MCF 10A (cell line): ENCODE results near the gene NAP1L4. TPM values are rescaled to one million over a fixed set of nuclear protein-coding genes. Genes with fewer than 3 reads are reported as not detected.

ENCODE experiments used
- BruUV-seq: library from RNA; stranded (reverse); fragments of 400-500 nt; replicated peaks from 2 replicates; lab custom pipeline; 2021; lab: Mats Ljungman, UMichigan
- CTCF ChIA-PET: fragments of 300-600 bp; sonication (Branson Sonifier 250); formaldehyde crosslinking; extraction: SDS; loops from one replicate; lab custom pipeline; 2021; ENCODE audit warnings: antibody characterized with exemption, inconsistent platforms; lab: Yijun Ruan, JAX
- POLR2A ChIA-PET: fragments of 300-600, 350-650 bp; sonication (Branson Sonifier 250); formaldehyde crosslinking; extraction: SDS; loops from one replicate; lab custom pipeline; 2020; ENCODE audit warnings: antibody characterized with exemption, inconsistent platforms; lab: Yijun Ruan, JAX
- DNase-seq: peaks from one replicate; pipeline ENCODE4 v3.0.0-alpha.2; 2018; ENCODE audit not compliant: unreplicated experiment
- H3K27ac Mint-ChIP-seq: one replicate; pipeline ENCODE4 v1.8.0; 2022; ENCODE audit warnings: mild to moderate bottlenecking, low read depth, mixed read lengths; ENCODE audit not compliant: unreplicated experiment
- H3K27me3 Mint-ChIP-seq: one replicate; pipeline ENCODE4 v1.8.0; 2022; ENCODE audit warnings: mixed read lengths; ENCODE audit not compliant: insufficient read depth, unreplicated experiment
- H3K36me3 Mint-ChIP-seq: one replicate; pipeline ENCODE4 v1.8.0; 2022; ENCODE audit warnings: mild to moderate bottlenecking, moderate library complexity, mixed read lengths; ENCODE audit not compliant: insufficient read depth, unreplicated experiment
- H3K4me1 Mint-ChIP-seq: one replicate; pipeline ENCODE4 v1.8.0; 2022; ENCODE audit warnings: mixed read lengths; ENCODE audit not compliant: insufficient read depth, unreplicated experiment
- H3K4me3 Mint-ChIP-seq: one replicate; pipeline ENCODE4 v1.8.0; 2022; ENCODE audit warnings: mild to moderate bottlenecking, moderate library complexity, mixed read lengths; ENCODE audit not compliant: unreplicated experiment
- H3K9me3 Mint-ChIP-seq: one replicate; pipeline ENCODE4 v1.8.0; 2022; ENCODE audit warnings: mixed read lengths; ENCODE audit not compliant: unreplicated experiment
- intact Hi-C: fragments of 100-400 bp; cut with micrococcal nuclease; formaldehyde crosslinking; loops from 2 replicates; pipeline ENCODE4 v1.14.1; 2022
- total RNA-seq: library from RNA; stranded (reverse); gene quantifications from 2 replicates; pipeline ENCODE4 v1.2.3, GENCODE V29; 2022
- TF ChIP-seq, protein P1 (sequence below): fragments of 200-600 bp; IDR thresholded peaks from one replicate; pipeline ENCODE4 v1.8.0; 2022; ENCODE audit warnings: antibody characterized with exemption, mild to moderate bottlenecking; ENCODE audit not compliant: unreplicated experiment

Gene NAP1L4
- total RNA-seq, 1 experiment from 2014 or later: 103 TPM

- H3K36me3 Mint-ChIP-seq: peaks cover 16% of the 10 kb centered on the region
- no peaks in the 10 kb centered on the region for H3K9me3 Mint-ChIP-seq
- H3K4me3 Mint-ChIP-seq: no peak overlapping the region
- POLR2A ChIA-PET: interaction anchor here (1.0 kb wide), 1 partner anchor 8 kb away, joined by 3 read pairs; no protein-coding TSS in a partner anchor
- BruUV-seq: no TSS peak
- peaks cover 10% of the 10 kb centered on the region for H3K4me1 Mint-ChIP-seq
- CTCF ChIA-PET: interaction anchor here (1.3 to 2.7 kb wide), 2 partner anchors 21 to 25 kb away, joined by 3 to 16 read pairs; no protein-coding TSS in a partner anchor
- H3K27me3 Mint-ChIP-seq: no peaks in the 10 kb centered on the region
- no peak for DNase-seq
- H3K27ac Mint-ChIP-seq: no peak overlapping the region
- intact Hi-C loops: no loop called here
- TF ChIP-seq, protein P1, sequence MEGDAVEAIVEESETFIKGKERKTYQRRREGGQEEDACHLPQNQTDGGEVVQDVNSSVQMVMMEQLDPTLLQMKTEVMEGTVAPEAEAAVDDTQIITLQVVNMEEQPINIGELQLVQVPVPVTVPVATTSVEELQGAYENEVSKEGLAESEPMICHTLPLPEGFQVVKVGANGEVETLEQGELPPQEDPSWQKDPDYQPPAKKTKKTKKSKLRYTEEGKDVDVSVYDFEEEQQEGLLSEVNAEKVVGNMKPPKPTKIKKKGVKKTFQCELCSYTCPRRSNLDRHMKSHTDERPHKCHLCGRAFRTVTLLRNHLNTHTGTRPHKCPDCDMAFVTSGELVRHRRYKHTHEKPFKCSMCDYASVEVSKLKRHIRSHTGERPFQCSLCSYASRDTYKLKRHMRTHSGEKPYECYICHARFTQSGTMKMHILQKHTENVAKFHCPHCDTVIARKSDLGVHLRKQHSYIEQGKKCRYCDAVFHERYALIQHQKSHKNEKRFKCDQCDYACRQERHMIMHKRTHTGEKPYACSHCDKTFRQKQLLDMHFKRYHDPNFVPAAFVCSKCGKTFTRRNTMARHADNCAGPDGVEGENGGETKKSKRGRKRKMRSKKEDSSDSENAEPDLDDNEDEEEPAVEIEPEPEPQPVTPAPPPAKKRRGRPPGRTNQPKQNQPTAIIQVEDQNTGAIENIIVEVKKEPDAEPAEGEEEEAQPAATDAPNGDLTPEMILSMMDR: no peak
Measured at GRCh38 chr11:2995893-2996554, 3.9 kb upstream of the NAP1L4 start.

- Mint-ChIP-seq H3K4me1 (peaks cover 2% of the 10 kb centered on the region), H3K4me3 (no peak overlapping the region), H3K27me3 (no peaks in the 10 kb centered on the region), H3K9me3 (no peaks in the 10 kb centered on the region), H3K27ac (peak overlapping the region; percentile 74), H3K36me3 (peaks cover 9% of the 10 kb centered on the region)
- TF ChIP-seq, protein P1: no peak
- BruUV-seq: no TSS peak
- ChIA-PET POLR2A (interaction anchor here (1.0 to 1.1 kb wide), 2 partner anchors 9 kb away, joined by 3 read pairs; no protein-coding TSS in a partner anchor), CTCF (interaction anchor here (1.2 to 1.3 kb wide), 2 partner anchors 8 to 26 kb away, joined by 3 read pairs; no protein-coding TSS in a partner anchor)
- intact Hi-C loops: no loop called here
- no peak for DNase-seq
Measured at GRCh38 chr11:2995031-2995561, 3.0 kb upstream of the NAP1L4 start.

DNA sequence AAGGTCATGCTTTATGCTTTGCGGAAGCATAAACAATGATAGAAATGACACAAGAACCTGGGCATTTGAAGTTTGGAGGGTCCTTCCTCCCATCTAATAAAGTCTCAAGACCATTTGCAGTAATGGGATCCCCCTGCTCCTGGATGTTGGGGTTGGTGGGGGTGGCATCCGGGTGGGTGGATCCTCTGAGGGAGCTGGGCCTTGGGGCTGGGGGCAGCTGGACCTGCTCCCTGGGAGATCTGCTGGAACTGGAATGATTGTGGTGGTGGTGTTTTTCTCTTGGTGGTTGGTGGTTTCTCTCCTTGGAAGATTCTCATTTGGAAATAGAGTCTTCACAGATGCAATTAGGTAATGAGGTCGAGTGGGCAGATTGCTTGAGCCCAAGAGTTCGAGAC lies 2.2 kb upstream of the NAP1L4 start:
- no peak overlapping the region for H3K27ac Mint-ChIP-seq
- H3K4me3 Mint-ChIP-seq: no peak overlapping the region
- H3K4me1 Mint-ChIP-seq: peaks cover 6% of the 10 kb centered on the region
- H3K36me3 Mint-ChIP-seq: peaks cover 6% of the 10 kb centered on the region
- POLR2A ChIA-PET: interaction anchor here (1.1 kb wide), 1 partner anchor 10 kb away, joined by 3 read pairs; no protein-coding TSS in a partner anchor
- no peak for DNase-seq
- intact Hi-C loops: loop anchor here (5.0 kb wide), 1 partner anchor 62 kb away; no protein-coding TSS in a partner anchor
- CTCF ChIA-PET: interaction anchor here (1.2 kb wide), 1 partner anchor 9 kb away, joined by 3 read pairs; no protein-coding TSS in a partner anchor
- no TSS peak for BruUV-seq
- TF ChIP-seq, protein P1: no peak
- no peaks in the 10 kb centered on the region for H3K27me3 Mint-ChIP-seq
- H3K9me3 Mint-ChIP-seq: no peaks in the 10 kb centered on the region

DNA sequence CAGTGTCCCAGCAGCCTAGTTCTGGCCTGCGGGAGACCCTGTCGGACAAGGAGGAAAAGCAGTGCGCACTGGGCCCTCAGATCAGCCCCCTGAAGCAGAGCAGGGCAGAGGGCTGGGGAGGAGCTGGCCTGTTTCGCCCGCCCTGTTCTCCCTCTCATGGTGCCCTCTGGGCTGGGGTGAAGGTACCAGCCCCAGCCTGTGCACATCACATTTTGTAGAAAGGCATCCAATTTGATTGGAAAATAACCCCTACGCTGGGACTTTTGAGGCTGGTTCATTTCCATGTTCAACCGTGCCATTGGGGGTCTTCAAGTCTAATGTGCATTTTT lies 832 bp upstream of the NAP1L4 start:
- no peak for DNase-seq
- Mint-ChIP-seq H3K9me3 (no peaks in the 10 kb centered on the region), H3K27ac (peak overlapping the region; percentile 99), H3K36me3 (peaks cover 7% of the 10 kb centered on the region), H3K27me3 (no peaks in the 10 kb centered on the region), H3K4me3 (peak overlapping the region; percentile 96), H3K4me1 (peaks cover 18% of the 10 kb centered on the region)
- no TSS peak for BruUV-seq
- intact Hi-C loops: loop anchor here (5.0 kb wide), 1 partner anchor 61 kb away; no protein-coding TSS in a partner anchor
- CTCF ChIA-PET: no interaction called here
- POLR2A ChIA-PET: interaction anchor here (0.5 to 5.6 kb wide), 4 partner anchors 9 to 1437 kb away, joined by 3 to 161 read pairs (median 6); no protein-coding TSS in a partner anchor
- TF ChIP-seq, protein P1: no peak
